HCT116 (cell line): ENCODE measurements around the gene TMEM242. TPM values are rescaled to one million over a fixed set of nuclear protein-coding genes. Genes with fewer than 3 reads are reported as not detected.

Experiments
- ATAC-seq: fragments of 200-7000 bp; cut with Tn5 transposase; 2 replicates; pipeline ENCODE4 v1.9.1; 2020; ENCODE audit warnings: mild to moderate bottlenecking, moderate library complexity
- Bru-seq: library from RNA; stranded (reverse); fragments of 400-500 nt; gene quantifications from one replicate; lab custom pipeline; 2021; lab: Mats Ljungman, UMichigan
- BruChase-seq, 2 experiments: library from RNA; stranded (reverse); fragments of 400-500 nt; gene quantifications; one replicate each; lab custom pipeline; 2021; lab: Mats Ljungman, UMichigan
- BruUV-seq: library from RNA; stranded (reverse); fragments of 400-500 nt; replicated peaks from 2 replicates; lab custom pipeline; 2021; lab: Mats Ljungman, UMichigan
- CTCF ChIA-PET: fragments of 300-600 bp; sonication (Branson Sonifier 250); formaldehyde crosslinking; loops from one replicate; lab custom pipeline; 2021; ENCODE audit warnings: antibody characterized with exemption; lab: Charles Lee
- POLR2A ChIA-PET: fragments of 300-600, 350-600 bp; sonication (Branson Sonifier 250); formaldehyde crosslinking; loops from one replicate; lab custom pipeline; 2021; ENCODE audit warnings: antibody characterized with exemption; lab: Charles Lee
- RAD21 ChIA-PET, 2 experiments: fragments of 300-600 bp; sonication (Branson Sonifier 250); formaldehyde crosslinking; loops; one replicate each; lab custom pipeline; 2023; ENCODE audit warnings: low total read pairs in 2 of 2; ENCODE audit not compliant: uncharacterized antibody in 2 of 2, unreplicated experiment in 2 of 2, low non-redundant PET in 1 of 2; lab: Charles Lee
- DNase-seq: peaks from one replicate; pipeline ENCODE4 v3.0.0-alpha.2; 2010; ENCODE audit warnings: low read depth, low spot score
- H2AFZ ChIP-seq: fragments of 200-600 bp; shearing (Covaris generic), sonication (generic); 2 replicates; pipeline ENCODE4 v1.6.1; 2017; ENCODE audit warnings: low read depth, mixed run types, mixed read lengths, antibody characterized with exemption, low read length; ENCODE audit not compliant: poor library complexity, severe bottlenecking
- H3K27ac ChIP-seq: 2 replicates; pipeline ENCODE4 v1.5.1; 2012; ENCODE audit warnings: low read depth, low read length
- H3K27me3 ChIP-seq: fragments of 200-600 bp; sonication (generic); 2 replicates; pipeline ENCODE4 v1.6.1; 2016; ENCODE audit warnings: mixed run types, low read length, mixed read lengths; ENCODE audit not compliant: insufficient read depth
- H3K36me3 ChIP-seq, 2 experiments: fragments of 200-500 bp in 1 of 2; fragments of 200-600 bp in 1 of 2; sonication (Bioruptor generic) in 1 of 2; sonication (generic) in 1 of 2; 2 replicates each; pipeline versions ENCODE4 v1.5.1 to v1.6.1; 2014 to 2016; ENCODE audit warnings: low read length in 2 of 2, inconsistent platforms in 1 of 2, mixed read lengths in 1 of 2, mixed run types in 1 of 2; ENCODE audit not compliant: insufficient read depth in 2 of 2, control insufficient read depth in 1 of 2
- H3K4me1 ChIP-seq, 2 experiments: fragments of 200-600 bp in 1 of 2; sonication (generic) in 1 of 2; 2 replicates each; pipeline versions ENCODE4 v1.5.1 to v1.6.1; 2012 to 2017; ENCODE audit warnings: low read length in 2 of 2, inconsistent platforms in 1 of 2, mild to moderate bottlenecking in 1 of 2, mixed read lengths in 1 of 2, mixed run types in 1 of 2, moderate library complexity in 1 of 2; ENCODE audit not compliant: insufficient read depth in 2 of 2, control insufficient read depth in 1 of 2
- H3K4me2 ChIP-seq: fragments of 200-600 bp; sonication (generic); 2 replicates; pipeline ENCODE4 v1.6.1; 2017; ENCODE audit warnings: mixed run types, low read length, mixed read lengths
- H3K4me3 ChIP-seq, 2 experiments: fragments of 200-600 bp in 1 of 2; sonication (generic) in 1 of 2; replicated peaks in 1 of 2; 2 replicates each; pipeline ENCODE4 v1.5.1; 2011 to 2016; ENCODE audit warnings: low read length in 2 of 2, control low read depth in 1 of 2, low read depth in 1 of 2, mild to moderate bottlenecking in 1 of 2, mixed read lengths in 1 of 2, mixed run types in 1 of 2
- H3K79me2 ChIP-seq: fragments of 200-600 bp; sonication (generic); 2 replicates; pipeline ENCODE4 v1.6.1; 2017; ENCODE audit warnings: mild to moderate bottlenecking, mixed run types, low read length, moderate library complexity, mixed read lengths; ENCODE audit not compliant: insufficient read depth
- H3K9ac ChIP-seq: fragments of 200-600 bp; sonication (generic); 2 replicates; pipeline ENCODE4 v1.6.1; 2016; ENCODE audit warnings: low read length, mixed read lengths
- H3K9me2 ChIP-seq: fragments of 200-600 bp; sonication (generic), shearing (Covaris generic); 2 replicates; pipeline ENCODE4 v1.6.1; 2017; ENCODE audit warnings: mixed run types, mild to moderate bottlenecking, moderate library complexity; ENCODE audit not compliant: insufficient read depth
- H3K9me3 ChIP-seq, 2 experiments: fragments of 200-500 bp in 1 of 2; fragments of 200-600 bp in 1 of 2; sonication (Bioruptor generic) in 1 of 2; sonication (generic) in 1 of 2; 2 replicates each; pipeline ENCODE4 v1.6.1; 2014 to 2017; ENCODE audit warnings: low read length in 2 of 2, mixed read lengths in 2 of 2, inconsistent platforms in 1 of 2, low read depth in 1 of 2, mild to moderate bottlenecking in 1 of 2, mixed run types in 1 of 2, moderate library complexity in 1 of 2; ENCODE audit not compliant: control insufficient read depth in 1 of 2, insufficient read depth in 1 of 2
- H4K20me1 ChIP-seq: fragments of 200-600 bp; sonication (generic), shearing (Covaris generic); 2 replicates; pipeline ENCODE4 v1.6.1; 2017; ENCODE audit warnings: mixed run types, mild to moderate bottlenecking, moderate library complexity; ENCODE audit not compliant: insufficient read depth
- ATF3 ChIP-seq: IDR thresholded peaks from 2 replicates; pipeline ENCODE4 v1.6.1; 2012
- CBX3 ChIP-seq: IDR thresholded peaks from 2 replicates; pipeline ENCODE4 v1.6.1; 2012; ENCODE audit warnings: low read depth
- CEBPB ChIP-seq: IDR thresholded peaks from 2 replicates; pipeline ENCODE4 v1.6.1; 2012; ENCODE audit warnings: low read depth
- EGR1 ChIP-seq: IDR thresholded peaks from 2 replicates; pipeline ENCODE4 v1.6.1; 2012; ENCODE audit warnings: low read depth
- EZH2phosphoT487 ChIP-seq: fragments of 200-600 bp; IDR thresholded peaks from 2 replicates; pipeline ENCODE4 v1.6.1; 2018; ENCODE audit warnings: antibody characterized with exemption, borderline replicate concordance
- FOSL1 ChIP-seq: IDR thresholded peaks from 2 replicates; pipeline ENCODE4 v1.6.1; 2012; ENCODE audit warnings: low read depth
- MAX ChIP-seq: IDR thresholded peaks from 2 replicates; pipeline ENCODE4 v1.6.1; 2012
- POLR2A ChIP-seq: IDR thresholded peaks from 2 replicates; pipeline ENCODE4 v1.7.0; 2011; ENCODE audit warnings: borderline replicate concordance; ENCODE audit not compliant: insufficient read depth, insufficient read length; ENCODE audit errors: extremely low read depth
- POLR2AphosphoS5 ChIP-seq: IDR thresholded peaks from 2 replicates; pipeline ENCODE4 v1.6.1; 2011; ENCODE audit warnings: mild to moderate bottlenecking, low read depth, low read length, moderate library complexity
- RAD21 ChIP-seq: IDR thresholded peaks from 2 replicates; pipeline ENCODE4 v1.6.1; 2012; ENCODE audit warnings: low read depth, mild to moderate bottlenecking
- SIN3A ChIP-seq: IDR thresholded peaks from 2 replicates; pipeline ENCODE4 v1.6.1; 2012; ENCODE audit warnings: low read depth
- SP1 ChIP-seq: IDR thresholded peaks from 2 replicates; pipeline ENCODE4 v1.6.1; 2012; ENCODE audit warnings: low read depth
- TCF7L2 ChIP-seq: IDR thresholded peaks from 2 replicates; pipeline ENCODE4 v1.7.0; 2011; ENCODE audit warnings: borderline replicate concordance, inconsistent platforms; ENCODE audit not compliant: insufficient read depth, insufficient read length; ENCODE audit errors: extremely low read depth
- YY1 ChIP-seq: IDR thresholded peaks from 2 replicates; pipeline ENCODE4 v1.6.1; 2011; ENCODE audit warnings: low read length, low read depth, moderate library complexity, mild to moderate bottlenecking; ENCODE audit not compliant: insufficient replicate concordance; ENCODE audit errors: extremely low read depth
- ZBTB33 ChIP-seq: IDR thresholded peaks from 2 replicates; pipeline ENCODE4 v1.6.1; 2011; ENCODE audit warnings: mild to moderate bottlenecking, low read length, moderate library complexity; ENCODE audit not compliant: insufficient replicate concordance; ENCODE audit errors: extremely low read depth
- ZFX ChIP-seq: fragments of 450-650 bp; IDR thresholded peaks from 2 replicates; pipeline ENCODE4 v1.6.1; 2017
- ZNF274 ChIP-seq: fragments of 200-500 bp; sonication (Bioruptor generic); IDR thresholded peaks from 2 replicates; pipeline ENCODE4 v1.6.1; 2014; ENCODE audit warnings: mild to moderate bottlenecking, low read depth, low read length, inconsistent platforms
- intact Hi-C: fragments of 100-400 bp; cut with micrococcal nuclease; formaldehyde crosslinking; loops from 2 replicates; pipeline ENCODE4 v1.10.0; 2022
- long read RNA-seq: library from polyadenylated mRNA; unstranded; transcript quantifications from one replicate; pipeline ENCODE4 v2.0.0, GENCODE V29; 2021; ENCODE audit not compliant: unreplicated experiment
- polyA plus RNA-seq: library from polyadenylated mRNA; unstranded; fragments of >200 nt; gene quantifications from 2 replicates; pipeline ENCODE4 v1.2.1, GENCODE V29; 2012; ENCODE audit warnings: missing spikeins
- total RNA-seq: library from RNA; stranded (reverse); gene quantifications from one replicate; pipeline ENCODE4 v1.2.1, GENCODE V29; 2021; ENCODE audit not compliant: unreplicated experiment
- TF ChIP-seq, protein P1 (sequence below): IDR thresholded peaks from 2 replicates; pipeline ENCODE4 v1.6.1; 2012; ENCODE audit warnings: low read depth

Gene TMEM242
- 11.6 TPM for total RNA-seq
- 4.0 and 5.2 TPM in 2 replicates for polyA plus RNA-seq
- percentile 72 among the genes with signal in this experiment for Bru-seq, nascent RNA
- BruChase-seq, experiment 1, labeled RNA remaining after a 6-hour chase, result percentile 73 among the genes with signal in this experiment
- percentile 70 among the genes with signal in this experiment for BruChase-seq, experiment 2, labeled RNA remaining after a 2-hour chase
- long read RNA-seq, full-length matches to known transcripts, result 18 of 21 reads
- long read RNA-seq, partial matches to known transcripts, result 2 of 21 reads
- long read RNA-seq, other reads (novel, unspliced or antisense), result 1 of 21 reads

GRCh38 chr6:157323255-157323965 lies at the start of gene TMEM242:
TSS of gene TMEM242 (minus strand) at chr6:157323519. CDS start at chr6:157323499, 20 bp downstream.
- intact Hi-C loops, result loop anchor here (2.0 to 5.0 kb wide), 2 partner anchors 289 to 433 kb away; no protein-coding TSS in a partner anchor
- no TSS peak for BruUV-seq
- no peak for TF ChIP-seq ATF3
- TF ChIP-seq FOSL1, result no peak; the same call in none of the 2 replicates
- TF ChIP-seq EGR1, result peak; percentile 88
- TF ChIP-seq POLR2AphosphoS5, result peak; percentile 99
- peak; percentile 90 for TF ChIP-seq POLR2A
- TF ChIP-seq ZFX, result peak; percentile 88
- peak; percentile 69 for TF ChIP-seq ZBTB33
- TF ChIP-seq CBX3, result peak; percentile 99
- peak; percentile 97 for TF ChIP-seq SIN3A
- peak; percentile 97 for TF ChIP-seq YY1
- peak; percentile 28; the same call in 1 of the 2 replicates for TF ChIP-seq RAD21
- TF ChIP-seq, protein P1, sequence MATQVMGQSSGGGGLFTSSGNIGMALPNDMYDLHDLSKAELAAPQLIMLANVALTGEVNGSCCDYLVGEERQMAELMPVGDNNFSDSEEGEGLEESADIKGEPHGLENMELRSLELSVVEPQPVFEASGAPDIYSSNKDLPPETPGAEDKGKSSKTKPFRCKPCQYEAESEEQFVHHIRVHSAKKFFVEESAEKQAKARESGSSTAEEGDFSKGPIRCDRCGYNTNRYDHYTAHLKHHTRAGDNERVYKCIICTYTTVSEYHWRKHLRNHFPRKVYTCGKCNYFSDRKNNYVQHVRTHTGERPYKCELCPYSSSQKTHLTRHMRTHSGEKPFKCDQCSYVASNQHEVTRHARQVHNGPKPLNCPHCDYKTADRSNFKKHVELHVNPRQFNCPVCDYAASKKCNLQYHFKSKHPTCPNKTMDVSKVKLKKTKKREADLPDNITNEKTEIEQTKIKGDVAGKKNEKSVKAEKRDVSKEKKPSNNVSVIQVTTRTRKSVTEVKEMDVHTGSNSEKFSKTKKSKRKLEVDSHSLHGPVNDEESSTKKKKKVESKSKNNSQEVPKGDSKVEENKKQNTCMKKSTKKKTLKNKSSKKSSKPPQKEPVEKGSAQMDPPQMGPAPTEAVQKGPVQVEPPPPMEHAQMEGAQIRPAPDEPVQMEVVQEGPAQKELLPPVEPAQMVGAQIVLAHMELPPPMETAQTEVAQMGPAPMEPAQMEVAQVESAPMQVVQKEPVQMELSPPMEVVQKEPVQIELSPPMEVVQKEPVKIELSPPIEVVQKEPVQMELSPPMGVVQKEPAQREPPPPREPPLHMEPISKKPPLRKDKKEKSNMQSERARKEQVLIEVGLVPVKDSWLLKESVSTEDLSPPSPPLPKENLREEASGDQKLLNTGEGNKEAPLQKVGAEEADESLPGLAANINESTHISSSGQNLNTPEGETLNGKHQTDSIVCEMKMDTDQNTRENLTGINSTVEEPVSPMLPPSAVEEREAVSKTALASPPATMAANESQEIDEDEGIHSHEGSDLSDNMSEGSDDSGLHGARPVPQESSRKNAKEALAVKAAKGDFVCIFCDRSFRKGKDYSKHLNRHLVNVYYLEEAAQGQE, result no peak
- peak; percentile 59 for TF ChIP-seq TCF7L2
- TF ChIP-seq ZNF274, result no peak
- no peak for TF ChIP-seq EZH2phosphoT487
- peak; percentile 88 for TF ChIP-seq SP1
- TF ChIP-seq CEBPB, result no peak
- peak; percentile 81 for TF ChIP-seq MAX

More at GRCh38 chr6:157323255-157323965, at the start of gene TMEM242:
- H3K4me2 ChIP-seq, result peak within 1 kb of the TSS; percentile 85
- peaks cover 3 to 11% of the 10 kb centered on the region in 2 experiments; a peak in 3 of 4 replicates for H3K4me1 ChIP-seq
- peaks cover 17% of the 10 kb centered on the region for H3K79me2 ChIP-seq
- peak within 1 kb of the TSS; percentile 72 to 94 for H3K4me3 ChIP-seq
- ChIA-PET POLR2A (interaction anchor here (0.9 to 1.9 kb wide), 6 partner anchors 8 to 290 kb away, joined by 3 to 6 read pairs (median 4); no protein-coding TSS in a partner anchor), CTCF (interaction anchor here (2.8 to 3.1 kb wide), 2 partner anchors 9 to 12 kb away, joined by 11 to 17 read pairs; no protein-coding TSS in a partner anchor), RAD21 (interaction anchor here in 1 of 2 experiments (0.7 kb wide), 1 partner anchor 290 kb away, joined by 3 read pairs; no protein-coding TSS in a partner anchor)
- peak within 1 kb of the TSS; percentile 75 for H3K9ac ChIP-seq
- H3K9me2 ChIP-seq, result no peaks in the 10 kb centered on the region
- peaks cover 10% of the 10 kb centered on the region; the same call in 1 of the 2 replicates for H3K27me3 ChIP-seq
- H4K20me1 ChIP-seq, result no peaks in the 10 kb centered on the region
- H2AFZ ChIP-seq, result peak within 1 kb of the TSS; percentile 40
- peak; percentile 92 for ATAC-seq
- peak; percentile 92 for DNase-seq
- H3K9me3 ChIP-seq, result no peaks in the 10 kb centered on the region
- H3K27ac ChIP-seq, result peak within 1 kb of the TSS; percentile 52
- H3K36me3 ChIP-seq, result 0 out of 4 replicates have a peak, but pooled peaks cover 2 to 4% of the 10 kb centered on the region in 2 experiments
